ENCODE data around the gene LTBP3.

The LTBP3 gene

DNA sequence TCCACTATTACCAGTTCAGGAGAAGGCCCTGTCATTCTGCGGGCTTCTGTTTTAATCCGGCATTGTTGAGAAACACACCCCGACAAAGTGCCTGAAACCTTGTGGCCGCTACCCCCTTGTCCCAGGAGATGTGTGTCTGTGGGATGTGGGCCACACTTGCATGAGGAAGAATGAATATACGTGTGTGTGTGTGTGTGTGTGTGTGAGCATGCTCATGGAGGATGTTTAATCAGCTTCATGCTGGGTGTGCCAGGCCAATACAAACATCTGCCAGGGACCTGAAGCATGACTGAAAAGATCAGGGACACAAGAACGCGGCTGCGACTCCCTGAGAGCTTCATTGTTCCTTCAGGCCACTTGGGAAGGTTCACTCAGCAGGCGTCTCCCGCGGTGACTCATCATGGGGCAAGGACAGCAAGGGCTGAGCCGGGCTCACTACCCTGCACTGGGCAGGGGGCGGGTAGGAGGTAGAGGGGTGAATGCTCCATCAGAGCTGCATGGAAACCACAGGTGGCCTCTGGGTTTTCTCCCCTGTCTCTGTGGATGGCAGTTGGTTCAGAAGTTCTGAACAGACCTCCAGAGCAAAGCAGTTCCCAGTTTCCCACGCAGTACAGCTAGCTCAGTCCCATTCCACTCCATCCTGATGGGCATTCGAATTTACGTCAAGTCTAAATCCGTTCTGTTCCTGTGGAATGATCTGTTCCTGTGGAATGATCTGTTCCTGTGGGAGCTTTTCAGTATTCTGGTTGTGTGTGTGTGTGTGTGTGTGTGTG, 66.4 kb downstream of the LTBP3 start:
- no peak overlapping the region for H3K27ac Mint-ChIP-seq (ENCODE audit: low read depth)
- DNase-seq (ENCODE audit: low spot score in 2 of 2) (no peak), ATAC-seq (replicated peaks; ENCODE audit: extremely low read depth, poor library complexity, severe bottlenecking) (no peak)
- peaks cover 26% of the 10 kb centered on the region for H3K4me1 Mint-ChIP-seq
- H3K36me3 Mint-ChIP-seq (ENCODE audit: insufficient read depth) = peaks cover 5% of the 10 kb centered on the region
- H3K27me3 Mint-ChIP-seq = no peaks in the 10 kb centered on the region
- H3K9me3 Mint-ChIP-seq = no peaks in the 10 kb centered on the region
- H3K4me3 Mint-ChIP-seq = no peak overlapping the region

GRCh38 chr11:65491163-65491465, 67.0 kb downstream of the LTBP3 start:
- no peak for ATAC-seq (replicated peaks; ENCODE audit: extremely low read depth, poor library complexity, severe bottlenecking)
- H3K9me3 Mint-ChIP-seq = no peaks in the 10 kb centered on the region

GRCh38 chr11:65489706-65490320, 68.3 kb downstream of the LTBP3 start:
- peaks cover 2% of the 10 kb centered on the region for H3K36me3 Mint-ChIP-seq (ENCODE audit: insufficient read depth)
- H3K4me1 Mint-ChIP-seq = peaks cover 18% of the 10 kb centered on the region
- ATAC-seq (replicated peaks; ENCODE audit: extremely low read depth, poor library complexity, severe bottlenecking) = no peak
- DNase-seq (ENCODE audit: low spot score in 2 of 2) = no peak
- no peak overlapping the region for H3K27ac Mint-ChIP-seq (ENCODE audit: low read depth)
- no peaks in the 10 kb centered on the region for H3K27me3 Mint-ChIP-seq
- H3K4me3 Mint-ChIP-seq = no peak overlapping the region
- no peaks in the 10 kb centered on the region for H3K9me3 Mint-ChIP-seq

More at GRCh38 chr11:65491163-65491465, 67.0 kb downstream of the LTBP3 start:
- Mint-ChIP-seq H3K27me3 (no peaks in the 10 kb centered on the region), H3K4me1 (peaks cover 19% of the 10 kb centered on the region), H3K4me3 (no peak overlapping the region), H3K36me3 (ENCODE audit: insufficient read depth) (peaks cover 5% of the 10 kb centered on the region), H3K27ac (ENCODE audit: low read depth) (no peak overlapping the region)
- DNase-seq (ENCODE audit: low spot score in 2 of 2) = no peak

GRCh38 chr11:65489035-65489705, 69.0 kb downstream of the LTBP3 start:
- DNase-seq (ENCODE audit: low spot score in 2 of 2) = no peak
- H3K27ac Mint-ChIP-seq (ENCODE audit: low read depth) = no peak overlapping the region

More at GRCh38 chr11:65489035-65489705, 69.0 kb downstream of the LTBP3 start:
- Mint-ChIP-seq H3K27me3 (no peaks in the 10 kb centered on the region), H3K4me1 (peaks cover 13% of the 10 kb centered on the region), H3K4me3 (no peak overlapping the region), H3K9me3 (no peaks in the 10 kb centered on the region), H3K36me3 (ENCODE audit: insufficient read depth) (peaks cover 2% of the 10 kb centered on the region)
- ATAC-seq (replicated peaks; ENCODE audit: extremely low read depth, poor library complexity, severe bottlenecking) = no peak
